HEK293 (cell line): Measurements from ENCODE around the gene NCBP2.

Experiments used
- CTCF ChIA-PET: fragments of 350-600 bp; formaldehyde crosslinking; extraction: SDS; loops from one replicate; lab custom pipeline; 2021; ENCODE audit warnings: antibody characterized with exemption; lab: Yijun Ruan, JAX
- POLR2A ChIA-PET: fragments of 300-600 bp; formaldehyde crosslinking; extraction: SDS; loops from one replicate; lab custom pipeline; 2020; ENCODE audit warnings: antibody characterized with exemption, inconsistent platforms; lab: Yijun Ruan, JAX
- H3K27ac ChIP-seq: fragments of 200-500 bp; sonication (Bioruptor generic); 2 replicates; pipeline ENCODE4 v1.5.1; 2014; ENCODE audit warnings: low read depth, low read length, control low read depth, inconsistent platforms; ENCODE audit errors: extremely low read depth
- H3K36me3 ChIP-seq, 2 experiments: fragments of 200-500 bp in 1 of 2; sonication (Bioruptor generic) in 1 of 2; 1 replicate in 1 of 2; 2 replicates in 1 of 2; pipeline ENCODE4 v1.5.1; 2014 to 2017; ENCODE audit warnings: inconsistent platforms in 2 of 2, low read length in 2 of 2; ENCODE audit not compliant: control insufficient read depth in 2 of 2, insufficient read depth in 1 of 2
- H3K4me1 ChIP-seq: fragments of 200-500 bp; sonication (Bioruptor generic); 2 replicates; pipeline ENCODE4 v1.5.1; 2014; ENCODE audit warnings: mild to moderate bottlenecking, low read length, inconsistent platforms; ENCODE audit not compliant: control insufficient read depth, insufficient read depth
- H3K4me3 ChIP-seq: 2 replicates; pipeline ENCODE4 v1.5.1; 2011; ENCODE audit warnings: low read depth, mild to moderate bottlenecking, control low read depth, low read length, moderate library complexity
- H3K9me3 ChIP-seq: fragments of 200-500 bp; sonication (Bioruptor generic); 2 replicates; pipeline ENCODE4 v1.5.1; 2014; ENCODE audit warnings: low read depth, low read length, inconsistent platforms; ENCODE audit not compliant: control insufficient read depth, insufficient read depth
- BCL11B ChIP-seq: fragments of 450-650 bp; formaldehyde crosslinking; IDR thresholded peaks from 2 replicates; pipeline ENCODE4 v1.5.1; 2016; ENCODE audit warnings: low read depth, missing biosample characterization, missing genetic modification characterization
- GLIS1 ChIP-seq: fragments of 450-650 bp; formaldehyde crosslinking; IDR thresholded peaks from 2 replicates; pipeline ENCODE4 v1.5.1; 2016; ENCODE audit warnings: missing biosample characterization, missing genetic modification characterization
- GLIS2 ChIP-seq: fragments of 450-650 bp; formaldehyde crosslinking; IDR thresholded peaks from 2 replicates; pipeline ENCODE4 v1.5.1; 2016; ENCODE audit warnings: missing biosample characterization, missing genetic modification characterization
- SP2 ChIP-seq: fragments of 450-650 bp; formaldehyde crosslinking; IDR thresholded peaks from 2 replicates; pipeline ENCODE4 v1.5.1; 2016; ENCODE audit warnings: missing biosample characterization, missing genetic modification characterization
- YY1 ChIP-seq: fragments of 450-650 bp; formaldehyde crosslinking; IDR thresholded peaks from 2 replicates; pipeline ENCODE4 v1.5.1; 2018; ENCODE audit warnings: missing biosample characterization, missing genetic modification characterization
- ZBTB17 ChIP-seq: fragments of 450-650 bp; formaldehyde crosslinking; IDR thresholded peaks from 2 replicates; pipeline ENCODE4 v1.5.1; 2016; ENCODE audit warnings: missing biosample characterization, missing genetic modification characterization
- ZBTB20 ChIP-seq: fragments of 450-650 bp; formaldehyde crosslinking; IDR thresholded peaks from 2 replicates; pipeline ENCODE4 v1.5.1; 2016; ENCODE audit warnings: missing biosample characterization, missing genetic modification characterization
- ZBTB7A ChIP-seq: fragments of 450-650 bp; formaldehyde crosslinking; IDR thresholded peaks from 2 replicates; pipeline ENCODE4 v1.5.1; 2016; ENCODE audit warnings: low read depth, missing biosample characterization, missing genetic modification characterization
- ZBTB8A ChIP-seq: fragments of 450-650 bp; formaldehyde crosslinking; IDR thresholded peaks from 2 replicates; pipeline ENCODE4 v1.5.1; 2016; ENCODE audit warnings: missing biosample characterization, missing genetic modification characterization
- ZEB2 ChIP-seq: fragments of 450-650 bp; formaldehyde crosslinking; IDR thresholded peaks from 2 replicates; pipeline ENCODE4 v1.5.1; 2016; ENCODE audit warnings: missing biosample characterization, missing genetic modification characterization
- ZFHX2 ChIP-seq: fragments of 450-650 bp; formaldehyde crosslinking; conservative IDR thresholded peaks from 2 replicates; pipeline ENCODE4 v1.5.1; 2016; ENCODE audit warnings: missing biosample characterization, missing genetic modification characterization
- ZFP37 ChIP-seq: fragments of 450-650 bp; formaldehyde crosslinking; IDR thresholded peaks from 2 replicates; pipeline ENCODE4 v1.5.1; 2016; ENCODE audit warnings: missing biosample characterization, missing genetic modification characterization
- ZIC2 ChIP-seq: fragments of 450-650 bp; formaldehyde crosslinking; IDR thresholded peaks from 2 replicates; pipeline ENCODE4 v1.5.1; 2016; ENCODE audit warnings: missing biosample characterization, missing genetic modification characterization
- ZNF23 ChIP-seq: fragments of 450-650 bp; formaldehyde crosslinking; IDR thresholded peaks from 2 replicates; pipeline ENCODE4 v1.5.1; 2016; ENCODE audit warnings: missing biosample characterization, missing genetic modification characterization, borderline replicate concordance
- ZNF24 ChIP-seq: fragments of 450-650 bp; formaldehyde crosslinking; IDR thresholded peaks from 2 replicates; pipeline ENCODE4 v1.5.1; 2016; ENCODE audit warnings: missing biosample characterization, missing genetic modification characterization
- ZNF335 ChIP-seq: fragments of 450-650 bp; formaldehyde crosslinking; conservative IDR thresholded peaks from 2 replicates; pipeline ENCODE4 v1.5.1; 2016; ENCODE audit warnings: missing biosample characterization, missing genetic modification characterization
- ZNF341 ChIP-seq: fragments of 450-650 bp; formaldehyde crosslinking; IDR thresholded peaks from 2 replicates; pipeline ENCODE4; 2016; ENCODE audit warnings: low read depth, missing biosample characterization, missing genetic modification characterization
- ZNF501 ChIP-seq: fragments of 450-650 bp; formaldehyde crosslinking; IDR thresholded peaks from 2 replicates; pipeline ENCODE4 v1.5.1; 2016; ENCODE audit warnings: missing biosample characterization, missing genetic modification characterization
- ZNF670 ChIP-seq: fragments of 450-650 bp; formaldehyde crosslinking; IDR thresholded peaks from 2 replicates; pipeline ENCODE4 v1.5.1; 2016; ENCODE audit warnings: missing biosample characterization, missing genetic modification characterization, low read depth
- ZNF777 ChIP-seq: fragments of 450-650 bp; formaldehyde crosslinking; IDR thresholded peaks from 2 replicates; pipeline ENCODE4 v1.5.1; 2017; ENCODE audit warnings: missing biosample characterization, missing genetic modification characterization, borderline replicate concordance
- TF ChIP-seq, protein P1 (sequence below): fragments of 450-650 bp; formaldehyde crosslinking; IDR thresholded peaks from 2 replicates; pipeline ENCODE4 v1.5.1; 2016; ENCODE audit warnings: missing biosample characterization, missing genetic modification characterization
- TF ChIP-seq, protein P2 (sequence below): fragments of 450-650 bp; formaldehyde crosslinking; IDR thresholded peaks from 2 replicates; pipeline ENCODE4 v1.5.1; 2017; ENCODE audit warnings: missing biosample characterization, missing genetic modification characterization
- TF ChIP-seq, protein P3 (sequence below): fragments of 450-650 bp; formaldehyde crosslinking; IDR thresholded peaks from 2 replicates; pipeline ENCODE4 v1.5.1; 2016; ENCODE audit warnings: missing biosample characterization, missing genetic modification characterization
- TF ChIP-seq, protein P4 (sequence below): fragments of 450-650 bp; formaldehyde crosslinking; optimal IDR thresholded peaks from 2 replicates; pipeline ENCODE3; 2016; ENCODE audit warnings: missing biosample characterization, mild to moderate bottlenecking, missing genetic modification characterization
- TF ChIP-seq, protein P5 (sequence below): fragments of 450-650 bp; formaldehyde crosslinking; IDR thresholded peaks from 2 replicates; pipeline ENCODE4 v1.5.1; 2016; ENCODE audit warnings: missing biosample characterization, missing genetic modification characterization
- TF ChIP-seq, protein P6 (sequence below): fragments of 450-650 bp; formaldehyde crosslinking; IDR thresholded peaks from 2 replicates; pipeline ENCODE4 v1.5.1; 2016; ENCODE audit warnings: missing biosample characterization, missing genetic modification characterization

Gene NCBP2

DNA sequence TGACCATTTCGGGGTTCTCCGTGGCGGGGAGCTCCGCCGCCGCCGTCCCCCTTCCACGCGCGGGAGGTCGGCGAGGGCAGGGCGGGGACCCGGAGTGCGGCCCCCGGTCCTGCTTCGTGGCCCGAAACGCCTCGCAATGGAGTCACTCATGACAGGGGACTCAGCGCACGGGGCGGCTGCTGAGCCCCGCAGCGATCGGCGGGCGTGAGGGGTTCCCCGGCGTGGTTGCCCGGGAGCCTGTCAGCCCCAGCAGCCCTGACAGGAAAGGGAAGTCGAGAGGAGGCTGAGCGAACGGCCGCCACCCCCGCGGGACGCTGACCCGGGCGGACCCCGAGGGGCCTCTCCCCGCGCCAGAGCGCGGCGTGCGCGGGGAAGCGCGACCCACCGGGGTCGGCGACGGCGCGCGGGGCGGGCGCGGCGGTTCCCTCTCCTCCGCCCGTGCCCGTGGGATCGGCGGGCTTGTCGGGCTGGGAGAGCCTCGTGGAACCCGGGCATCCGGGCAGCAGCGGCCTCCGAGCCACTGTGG lies 26.9 kb upstream of the NCBP2 start:
- Histone ChIP-seq H3K9me3 (no peaks in the 10 kb centered on the region), H3K36me3 (no peaks in the 10 kb centered on the region), H3K27ac (peak overlapping the region; percentile 56; the same call in 1 of the 2 replicates), H3K4me1 (no peaks in the 10 kb centered on the region), H3K4me3 (peak overlapping the region; percentile 50)
- ChIA-PET CTCF (interaction anchor here (0.8 to 0.9 kb wide), 2 partner anchors 12 to 394 kb away, joined by 3 read pairs; no protein-coding TSS in a partner anchor), POLR2A (interaction anchor here (1.0 kb wide), 1 partner anchor 27 kb away, joined by 3 read pairs; the partner anchor contains the start of gene NCBP2)
- TF ChIP-seq ZNF341 (tag by site-specific recombination) (peak; percentile 63), BCL11B (peak; percentile 68; the same call in 1 of the 2 replicates), ZBTB8A (peak; percentile 92), ZNF777 (tag by site-specific recombination) (peak; percentile 68), ZNF501 (tag by site-specific recombination) (peak; percentile 44; the same call in 1 of the 2 replicates), GLIS1 (tag by site-specific recombination) (peak; percentile 20; the same call in 1 of the 2 replicates), ZIC2 (tag by site-specific recombination) (peak; percentile 55), ZNF670 (tag by site-specific recombination) (no peak), ZBTB17 (peak; percentile 42; the same call in 1 of the 2 replicates), ZBTB7A (tag by site-specific recombination) (0 out of 2 replicates have a peak, but pooled peaks have one; percentile 77), SP2 (tag by site-specific recombination) (peak; percentile 18; the same call in 1 of the 2 replicates), YY1 (peak; percentile 84), ZEB2 (tag by site-specific recombination) (peak; percentile 54; the same call in 1 of the 2 replicates), ZFP37 (tag by site-specific recombination) (no peak; the same call in 1 of the 2 replicates), GLIS2 (tag by site-specific recombination) (peak; percentile 91), ZFHX2 (0 out of 2 replicates have a peak, but pooled peaks have one; percentile 11), ZBTB20 (tag by site-specific recombination) (peak; percentile 92), ZNF24 (tag by site-specific recombination) (no peak), ZNF23 (tag by site-specific recombination) (no peak), ZNF335 (peak; percentile 59; the same call in 1 of the 2 replicates)
- TF ChIP-seq, protein P1, sequence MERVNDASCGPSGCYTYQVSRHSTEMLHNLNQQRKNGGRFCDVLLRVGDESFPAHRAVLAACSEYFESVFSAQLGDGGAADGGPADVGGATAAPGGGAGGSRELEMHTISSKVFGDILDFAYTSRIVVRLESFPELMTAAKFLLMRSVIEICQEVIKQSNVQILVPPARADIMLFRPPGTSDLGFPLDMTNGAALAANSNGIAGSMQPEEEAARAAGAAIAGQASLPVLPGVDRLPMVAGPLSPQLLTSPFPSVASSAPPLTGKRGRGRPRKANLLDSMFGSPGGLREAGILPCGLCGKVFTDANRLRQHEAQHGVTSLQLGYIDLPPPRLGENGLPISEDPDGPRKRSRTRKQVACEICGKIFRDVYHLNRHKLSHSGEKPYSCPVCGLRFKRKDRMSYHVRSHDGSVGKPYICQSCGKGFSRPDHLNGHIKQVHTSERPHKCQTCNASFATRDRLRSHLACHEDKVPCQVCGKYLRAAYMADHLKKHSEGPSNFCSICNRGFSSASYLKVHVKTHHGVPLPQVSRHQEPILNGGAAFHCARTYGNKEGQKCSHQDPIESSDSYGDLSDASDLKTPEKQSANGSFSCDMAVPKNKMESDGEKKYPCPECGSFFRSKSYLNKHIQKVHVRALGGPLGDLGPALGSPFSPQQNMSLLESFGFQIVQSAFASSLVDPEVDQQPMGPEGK (tag by site-specific recombination) = peak; percentile 68
- TF ChIP-seq, protein P2, sequence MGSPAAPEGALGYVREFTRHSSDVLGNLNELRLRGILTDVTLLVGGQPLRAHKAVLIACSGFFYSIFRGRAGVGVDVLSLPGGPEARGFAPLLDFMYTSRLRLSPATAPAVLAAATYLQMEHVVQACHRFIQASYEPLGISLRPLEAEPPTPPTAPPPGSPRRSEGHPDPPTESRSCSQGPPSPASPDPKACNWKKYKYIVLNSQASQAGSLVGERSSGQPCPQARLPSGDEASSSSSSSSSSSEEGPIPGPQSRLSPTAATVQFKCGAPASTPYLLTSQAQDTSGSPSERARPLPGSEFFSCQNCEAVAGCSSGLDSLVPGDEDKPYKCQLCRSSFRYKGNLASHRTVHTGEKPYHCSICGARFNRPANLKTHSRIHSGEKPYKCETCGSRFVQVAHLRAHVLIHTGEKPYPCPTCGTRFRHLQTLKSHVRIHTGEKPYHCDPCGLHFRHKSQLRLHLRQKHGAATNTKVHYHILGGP = no peak
- TF ChIP-seq, protein P3, sequence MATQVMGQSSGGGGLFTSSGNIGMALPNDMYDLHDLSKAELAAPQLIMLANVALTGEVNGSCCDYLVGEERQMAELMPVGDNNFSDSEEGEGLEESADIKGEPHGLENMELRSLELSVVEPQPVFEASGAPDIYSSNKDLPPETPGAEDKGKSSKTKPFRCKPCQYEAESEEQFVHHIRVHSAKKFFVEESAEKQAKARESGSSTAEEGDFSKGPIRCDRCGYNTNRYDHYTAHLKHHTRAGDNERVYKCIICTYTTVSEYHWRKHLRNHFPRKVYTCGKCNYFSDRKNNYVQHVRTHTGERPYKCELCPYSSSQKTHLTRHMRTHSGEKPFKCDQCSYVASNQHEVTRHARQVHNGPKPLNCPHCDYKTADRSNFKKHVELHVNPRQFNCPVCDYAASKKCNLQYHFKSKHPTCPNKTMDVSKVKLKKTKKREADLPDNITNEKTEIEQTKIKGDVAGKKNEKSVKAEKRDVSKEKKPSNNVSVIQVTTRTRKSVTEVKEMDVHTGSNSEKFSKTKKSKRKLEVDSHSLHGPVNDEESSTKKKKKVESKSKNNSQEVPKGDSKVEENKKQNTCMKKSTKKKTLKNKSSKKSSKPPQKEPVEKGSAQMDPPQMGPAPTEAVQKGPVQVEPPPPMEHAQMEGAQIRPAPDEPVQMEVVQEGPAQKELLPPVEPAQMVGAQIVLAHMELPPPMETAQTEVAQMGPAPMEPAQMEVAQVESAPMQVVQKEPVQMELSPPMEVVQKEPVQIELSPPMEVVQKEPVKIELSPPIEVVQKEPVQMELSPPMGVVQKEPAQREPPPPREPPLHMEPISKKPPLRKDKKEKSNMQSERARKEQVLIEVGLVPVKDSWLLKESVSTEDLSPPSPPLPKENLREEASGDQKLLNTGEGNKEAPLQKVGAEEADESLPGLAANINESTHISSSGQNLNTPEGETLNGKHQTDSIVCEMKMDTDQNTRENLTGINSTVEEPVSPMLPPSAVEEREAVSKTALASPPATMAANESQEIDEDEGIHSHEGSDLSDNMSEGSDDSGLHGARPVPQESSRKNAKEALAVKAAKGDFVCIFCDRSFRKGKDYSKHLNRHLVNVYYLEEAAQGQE (tag by site-specific recombination) = no peak
- TF ChIP-seq, protein P4, sequence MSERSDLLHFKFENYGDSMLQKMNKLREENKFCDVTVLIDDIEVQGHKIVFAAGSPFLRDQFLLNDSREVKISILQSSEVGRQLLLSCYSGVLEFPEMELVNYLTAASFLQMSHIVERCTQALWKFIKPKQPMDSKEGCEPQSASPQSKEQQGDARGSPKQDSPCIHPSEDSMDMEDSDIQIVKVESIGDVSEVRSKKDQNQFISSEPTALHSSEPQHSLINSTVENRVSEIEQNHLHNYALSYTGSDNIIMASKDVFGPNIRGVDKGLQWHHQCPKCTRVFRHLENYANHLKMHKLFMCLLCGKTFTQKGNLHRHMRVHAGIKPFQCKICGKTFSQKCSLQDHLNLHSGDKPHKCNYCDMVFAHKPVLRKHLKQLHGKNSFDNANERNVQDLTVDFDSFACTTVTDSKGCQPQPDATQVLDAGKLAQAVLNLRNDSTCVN (tag by site-specific recombination) = peak; percentile 73
- TF ChIP-seq, protein P5, sequence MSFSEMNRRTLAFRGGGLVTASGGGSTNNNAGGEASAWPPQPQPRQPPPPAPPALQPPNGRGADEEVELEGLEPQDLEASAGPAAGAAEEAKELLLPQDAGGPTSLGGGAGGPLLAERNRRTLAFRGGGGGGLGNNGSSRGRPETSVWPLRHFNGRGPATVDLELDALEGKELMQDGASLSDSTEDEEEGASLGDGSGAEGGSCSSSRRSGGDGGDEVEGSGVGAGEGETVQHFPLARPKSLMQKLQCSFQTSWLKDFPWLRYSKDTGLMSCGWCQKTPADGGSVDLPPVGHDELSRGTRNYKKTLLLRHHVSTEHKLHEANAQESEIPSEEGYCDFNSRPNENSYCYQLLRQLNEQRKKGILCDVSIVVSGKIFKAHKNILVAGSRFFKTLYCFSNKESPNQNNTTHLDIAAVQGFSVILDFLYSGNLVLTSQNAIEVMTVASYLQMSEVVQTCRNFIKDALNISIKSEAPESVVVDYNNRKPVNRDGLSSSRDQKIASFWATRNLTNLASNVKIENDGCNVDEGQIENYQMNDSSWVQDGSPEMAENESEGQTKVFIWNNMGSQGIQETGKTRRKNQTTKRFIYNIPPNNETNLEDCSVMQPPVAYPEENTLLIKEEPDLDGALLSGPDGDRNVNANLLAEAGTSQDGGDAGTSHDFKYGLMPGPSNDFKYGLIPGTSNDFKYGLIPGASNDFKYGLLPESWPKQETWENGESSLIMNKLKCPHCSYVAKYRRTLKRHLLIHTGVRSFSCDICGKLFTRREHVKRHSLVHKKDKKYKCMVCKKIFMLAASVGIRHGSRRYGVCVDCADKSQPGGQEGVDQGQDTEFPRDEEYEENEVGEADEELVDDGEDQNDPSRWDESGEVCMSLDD = peak; percentile 55; the same call in 1 of the 2 replicates
- TF ChIP-seq, protein P6, sequence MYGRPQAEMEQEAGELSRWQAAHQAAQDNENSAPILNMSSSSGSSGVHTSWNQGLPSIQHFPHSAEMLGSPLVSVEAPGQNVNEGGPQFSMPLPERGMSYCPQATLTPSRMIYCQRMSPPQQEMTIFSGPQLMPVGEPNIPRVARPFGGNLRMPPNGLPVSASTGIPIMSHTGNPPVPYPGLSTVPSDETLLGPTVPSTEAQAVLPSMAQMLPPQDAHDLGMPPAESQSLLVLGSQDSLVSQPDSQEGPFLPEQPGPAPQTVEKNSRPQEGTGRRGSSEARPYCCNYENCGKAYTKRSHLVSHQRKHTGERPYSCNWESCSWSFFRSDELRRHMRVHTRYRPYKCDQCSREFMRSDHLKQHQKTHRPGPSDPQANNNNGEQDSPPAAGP (tag by site-specific recombination) = peak; percentile 69
